Hindlimb muscle (tissue), 1 donor: Measurements from ENCODE around the gene NSMF. TPM values are rescaled to one million over a fixed set of nuclear protein-coding genes. Genes with fewer than 3 reads are reported as not detected.
"Not testable (repeated sequence)": the region's sequence is repeated elsewhere in the genome, so short reads cannot be mapped to it uniquely, and the experiment has no call there.

Source experiments
- DNase-seq: peaks from one replicate; pipeline ENCODE4 v3.0.0-alpha.2; 2013
- polyA plus RNA-seq: library from polyadenylated mRNA; unstranded; fragments of 120-200 nt; gene quantifications from one replicate; pipeline ENCODE4 v1.2.1, GENCODE V29; 2013; ENCODE audit not compliant: insufficient read length

Gene NSMF
- polyA plus RNA-seq, 1 donor = 18.1 TPM

DNA sequence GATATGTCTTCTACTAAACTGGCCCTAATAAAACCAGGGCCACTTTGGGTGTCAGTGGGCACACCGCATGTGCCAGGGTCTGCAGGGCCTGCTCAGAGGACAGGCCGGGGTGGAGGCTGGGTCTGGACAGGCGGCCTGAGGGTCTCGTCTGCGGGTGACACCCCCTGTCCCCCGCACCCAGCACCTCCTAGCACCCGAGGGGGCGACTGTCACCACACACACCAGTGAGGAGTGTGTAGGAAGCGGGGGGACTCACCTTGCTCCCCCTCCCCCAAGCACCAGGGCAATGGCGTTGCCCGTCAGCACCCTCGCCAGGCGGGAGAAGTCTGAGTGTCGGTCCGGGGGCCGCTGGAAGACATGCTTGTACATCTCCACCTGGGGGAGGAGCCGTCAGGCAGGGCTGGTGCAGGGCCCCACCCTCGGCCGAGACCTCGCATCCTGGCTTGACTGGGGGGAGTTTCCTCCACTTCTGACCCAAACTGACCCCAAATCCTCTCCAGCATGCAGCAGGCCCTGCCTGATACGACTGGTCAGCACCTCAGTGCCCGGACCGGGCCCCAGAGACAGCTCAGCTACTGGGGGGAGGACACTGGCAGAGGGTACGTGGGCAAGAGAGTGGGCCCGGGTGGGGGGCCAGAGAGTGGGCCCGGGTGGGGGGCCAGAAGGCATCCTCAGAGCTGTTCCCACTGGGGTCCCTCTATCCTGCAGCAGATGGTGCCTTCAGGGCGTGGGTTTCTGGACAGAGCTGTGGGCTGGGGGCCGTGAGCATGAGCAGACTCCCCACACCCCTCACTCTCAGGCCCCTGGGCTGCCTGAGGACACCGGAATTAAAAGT, 18.9 kb upstream of the NSMF start:
- DNase-seq = no peak

DNA sequence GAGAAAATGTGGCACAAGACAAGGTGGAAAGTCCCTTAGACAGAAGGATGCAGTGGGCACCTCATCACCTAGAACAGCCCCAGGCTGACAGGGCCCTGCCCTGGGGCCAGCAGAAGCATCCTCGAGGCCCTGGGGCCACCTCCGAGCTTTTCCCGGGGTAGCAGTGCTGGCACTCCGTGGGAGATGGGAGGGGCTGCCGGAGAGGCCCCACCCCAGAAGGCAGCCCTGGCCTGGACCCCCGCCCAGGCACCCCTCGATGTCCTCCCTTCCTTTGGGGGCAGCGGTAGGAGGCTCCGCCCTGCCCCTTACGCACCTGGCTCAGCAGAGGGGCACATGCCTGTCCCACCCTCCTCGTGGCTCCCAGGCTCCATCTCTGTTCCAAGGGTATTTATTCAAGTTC, 17.7 kb upstream of the NSMF start:
- DNase-seq = no peak

DNA sequence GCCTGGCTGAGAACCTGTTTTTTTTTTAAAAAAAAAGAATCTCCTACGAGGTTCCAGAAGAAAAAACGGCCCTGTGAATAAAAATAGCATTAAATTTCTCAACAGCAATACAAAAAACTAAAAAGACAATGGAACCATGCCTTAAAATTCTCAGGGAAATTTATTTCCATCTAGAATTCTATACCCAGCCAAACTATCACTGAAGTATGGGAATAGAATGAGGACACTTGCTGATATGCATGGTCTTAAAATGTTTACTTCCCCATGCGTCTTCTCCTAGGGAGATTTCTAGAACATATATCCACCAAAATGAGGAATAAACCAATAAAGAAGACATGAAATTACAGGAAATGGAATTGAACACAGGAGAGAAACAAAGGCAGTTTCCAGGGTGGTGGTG, 16.5 kb upstream of the NSMF start:
- DNase-seq = no peak

DNA sequence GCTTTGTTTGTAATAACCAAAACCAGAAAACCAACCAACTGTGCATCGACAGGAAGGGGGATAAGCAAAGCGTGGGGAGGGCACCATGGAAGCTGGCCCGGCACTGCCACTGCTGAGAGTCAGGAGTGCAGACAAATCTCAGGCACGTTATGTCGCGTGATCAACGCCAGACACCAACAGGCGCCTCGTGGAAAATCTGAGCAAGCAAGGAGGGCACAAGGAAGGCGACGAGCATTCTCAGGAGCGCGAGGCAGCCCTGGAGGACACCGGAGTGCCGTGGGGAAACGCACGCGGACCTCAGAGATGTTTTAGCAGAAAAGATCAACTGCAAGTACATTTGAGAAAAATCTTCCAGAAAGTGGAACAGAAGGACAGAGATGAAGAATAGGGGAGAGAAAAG, 15.1 kb upstream of the NSMF start:
- no peak for DNase-seq

DNA sequence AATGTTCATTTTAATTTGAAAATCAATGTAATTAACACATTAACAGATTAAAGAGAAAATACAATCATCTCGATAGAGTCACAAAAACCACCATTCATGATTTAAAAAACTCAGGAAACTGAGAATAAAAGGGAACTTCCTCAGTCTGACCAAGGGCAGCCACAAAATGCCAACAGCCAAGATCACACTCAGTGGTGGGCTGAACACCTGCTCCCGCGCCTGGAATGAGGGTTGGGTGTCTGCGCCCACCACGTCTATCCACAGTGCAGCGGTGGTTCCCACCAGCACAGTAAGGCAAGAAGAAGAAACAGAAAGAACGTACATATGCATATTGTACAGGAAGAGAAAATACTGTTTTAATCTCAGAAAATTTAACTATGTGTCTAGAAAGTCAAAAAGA, 11.7 kb upstream of the NSMF start:
- DNase-seq = no peak

DNA sequence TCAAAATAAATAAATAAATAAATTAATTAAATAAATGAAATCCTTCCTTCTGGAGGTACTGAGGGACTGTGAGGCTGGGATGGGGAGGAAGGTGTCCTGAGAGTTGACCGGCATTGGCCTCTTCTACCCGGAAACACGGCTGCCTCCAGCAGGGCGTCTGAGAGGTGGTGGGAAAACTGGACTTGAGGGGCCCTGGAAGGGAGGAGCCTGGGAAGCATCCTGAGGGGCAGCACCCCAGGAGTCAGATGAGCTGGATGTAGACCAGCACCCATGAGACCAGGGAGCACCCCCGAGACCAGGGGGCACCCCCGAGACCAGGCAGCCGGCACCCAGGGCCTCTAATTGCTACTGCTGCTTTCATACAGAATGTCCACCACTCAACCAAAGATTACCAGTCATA, 8.8 kb upstream of the NSMF start:
- DNase-seq = no peak

DNA sequence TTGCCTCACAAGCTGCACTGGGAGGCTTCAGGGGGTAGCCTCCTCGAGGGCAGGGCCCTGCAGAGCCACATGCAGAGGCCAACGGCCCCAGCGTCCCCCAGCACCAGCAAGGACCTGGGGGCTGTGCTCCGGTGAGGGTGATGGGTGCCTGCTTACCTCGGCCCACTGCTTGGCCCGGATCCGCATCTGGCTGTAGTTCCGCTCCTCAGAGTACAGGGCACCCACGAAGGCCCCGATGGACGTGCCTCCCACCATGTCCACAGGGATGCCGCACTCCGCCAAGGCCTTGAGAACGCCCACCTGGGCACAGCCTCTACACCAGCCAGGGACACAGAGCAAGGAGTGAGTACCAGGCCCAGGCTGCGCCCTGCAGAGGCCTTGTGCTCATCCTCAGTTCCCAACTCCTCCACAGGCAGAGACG, 8.0 kb upstream of the NSMF start:
- no peak for DNase-seq

DNA sequence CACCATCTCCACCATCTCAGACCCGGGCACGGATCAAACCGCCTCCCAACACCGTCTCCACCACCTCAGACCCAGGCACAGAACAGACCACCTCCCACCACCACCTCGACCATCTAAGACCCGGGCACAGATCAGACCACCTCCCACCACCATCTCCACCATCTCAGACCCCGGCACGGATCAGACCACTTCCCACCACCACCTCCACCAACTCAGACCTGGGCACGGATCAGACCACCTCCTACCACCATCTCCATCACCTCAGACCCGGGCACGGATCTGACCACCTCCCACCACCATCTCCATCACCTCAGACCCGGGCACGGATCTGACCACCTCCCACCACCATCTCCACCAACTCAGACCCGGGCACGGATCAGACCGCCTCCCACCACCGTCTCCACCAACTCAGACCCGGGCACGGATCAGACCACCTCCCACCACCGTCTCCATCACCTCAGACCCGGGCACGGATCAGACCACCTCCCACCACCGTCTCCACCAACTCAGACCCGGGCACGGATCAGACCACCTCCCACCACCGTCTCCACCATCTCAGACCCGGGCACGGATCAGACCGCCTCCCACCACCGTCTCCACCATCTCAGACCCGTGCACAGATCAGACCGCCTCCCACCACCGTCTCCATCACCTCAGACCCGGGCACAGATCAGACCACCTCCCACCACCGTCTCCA, 7.4 kb upstream of the NSMF start:
- DNase-seq = not testable (repeated sequence)

DNA sequence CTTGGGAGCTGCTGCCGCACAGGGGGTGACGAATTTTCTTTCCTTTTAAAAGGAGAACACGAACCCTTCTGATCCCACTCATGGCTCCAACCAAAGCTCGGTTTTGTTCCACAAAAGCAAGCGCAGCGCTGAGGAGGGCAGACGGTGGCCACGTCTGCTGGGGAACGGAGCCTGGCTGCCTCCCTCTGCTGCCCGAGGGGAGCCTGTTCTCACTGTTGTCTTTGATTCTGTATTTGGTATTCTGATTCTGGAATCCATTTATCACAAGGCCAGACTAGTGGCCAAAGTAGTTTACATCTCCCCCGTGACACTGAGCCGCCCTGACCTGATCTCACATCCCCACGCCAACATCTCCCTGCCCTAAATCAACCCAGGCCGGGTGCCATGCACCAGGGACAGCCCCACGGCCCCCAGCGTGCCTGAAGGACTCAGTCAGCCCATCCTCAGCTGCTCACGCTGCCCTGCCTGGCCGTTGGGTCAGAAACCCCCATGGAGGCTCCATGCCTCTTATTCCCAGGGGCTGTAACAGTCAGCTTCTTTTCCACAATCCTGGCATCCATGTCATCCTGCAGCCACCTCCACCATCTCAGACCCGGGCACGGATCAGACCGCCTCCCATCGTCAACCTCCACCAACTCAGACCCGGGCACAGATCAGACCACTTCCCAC, 6.7 kb upstream of the NSMF start:
- DNase-seq = no peak

DNA sequence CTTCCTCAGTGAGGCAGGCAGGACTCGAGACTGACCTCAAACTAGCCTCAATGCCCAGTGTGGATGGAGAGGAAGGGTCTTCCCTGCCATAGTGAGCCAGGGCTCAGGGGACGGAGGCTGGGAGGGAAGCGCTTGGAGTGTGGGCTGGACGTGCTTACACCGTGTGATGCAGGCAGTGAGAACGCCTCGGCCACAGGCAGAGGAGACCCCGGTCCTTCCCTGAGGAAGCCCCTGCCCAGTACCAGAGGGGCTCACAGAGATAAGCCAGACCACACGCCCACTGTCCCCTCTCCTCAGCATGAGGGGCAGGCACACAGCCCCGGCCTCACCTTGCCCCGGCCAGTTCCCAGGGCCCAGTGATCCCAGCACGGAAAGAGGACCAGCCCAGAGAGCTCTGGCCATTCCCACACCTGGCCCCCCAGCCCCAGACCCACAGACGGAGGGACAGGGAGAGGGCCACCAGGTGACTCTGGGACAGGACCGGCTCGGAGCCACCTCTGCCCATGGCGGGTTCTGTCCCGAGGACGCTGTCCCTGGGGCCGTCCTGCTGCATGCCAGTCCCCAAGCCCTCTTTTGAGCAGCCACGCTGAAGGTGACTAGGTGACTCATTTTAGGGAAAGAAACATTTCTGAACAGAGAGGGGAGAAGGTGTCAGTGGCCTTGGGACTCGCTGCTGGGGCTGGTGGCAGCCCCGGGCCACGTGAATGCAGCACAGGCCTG, 6.0 kb upstream of the NSMF start:
- DNase-seq = no peak

DNA sequence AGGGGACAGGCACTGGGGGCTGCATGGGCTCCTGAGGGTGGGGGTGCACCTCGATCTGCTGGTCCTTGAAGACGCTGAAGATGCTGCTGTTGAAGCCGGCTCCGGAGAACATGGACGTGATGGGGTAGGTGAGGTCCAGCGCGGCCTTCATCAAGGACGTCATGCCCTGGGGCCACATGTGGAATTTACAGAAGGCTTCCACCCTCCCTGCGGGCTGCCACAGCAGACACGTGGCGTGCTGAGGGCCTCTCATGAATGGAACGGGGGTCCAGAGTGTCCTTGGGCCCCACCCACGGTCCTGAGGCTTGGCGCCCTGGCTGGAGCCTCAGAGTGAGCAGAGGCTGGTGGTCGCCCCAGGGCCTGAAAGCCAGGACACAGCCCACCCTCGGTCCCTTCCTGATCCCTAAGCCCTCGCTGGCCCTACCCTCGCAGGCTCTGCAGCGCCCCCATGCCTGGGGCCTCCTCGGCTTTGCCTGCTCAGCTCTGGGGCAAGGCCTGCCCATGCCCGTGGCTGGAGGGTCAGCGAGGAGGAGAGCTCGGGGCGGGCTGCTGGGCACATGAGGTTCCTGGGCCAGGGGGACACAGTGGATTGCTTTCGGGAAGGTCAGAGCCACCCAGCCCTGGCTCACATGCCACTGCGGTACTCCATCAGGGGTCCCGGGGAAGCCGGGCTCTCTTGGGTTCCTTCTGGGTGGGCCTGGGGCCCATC, 5.3 kb upstream of the NSMF start:
- no peak for DNase-seq

DNA sequence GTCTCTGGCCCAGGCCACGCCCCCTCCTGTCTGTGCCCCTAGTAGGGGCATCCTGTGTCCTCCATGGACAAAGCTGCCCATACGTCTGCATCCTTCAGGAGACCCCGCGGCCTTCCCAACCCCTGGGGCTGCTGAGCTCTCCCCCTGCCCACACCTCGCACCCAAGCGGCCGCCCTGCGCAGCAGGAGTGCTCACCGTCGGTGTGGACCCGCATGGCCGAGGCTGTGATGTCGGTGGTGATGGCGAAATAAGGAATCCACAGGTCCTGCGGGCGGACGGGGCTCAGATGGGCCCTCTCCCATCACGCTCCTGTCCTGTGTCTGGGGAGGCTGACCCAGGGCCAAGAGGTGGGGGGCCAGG, 4.8 kb upstream of the NSMF start:
- DNase-seq = no peak

DNA sequence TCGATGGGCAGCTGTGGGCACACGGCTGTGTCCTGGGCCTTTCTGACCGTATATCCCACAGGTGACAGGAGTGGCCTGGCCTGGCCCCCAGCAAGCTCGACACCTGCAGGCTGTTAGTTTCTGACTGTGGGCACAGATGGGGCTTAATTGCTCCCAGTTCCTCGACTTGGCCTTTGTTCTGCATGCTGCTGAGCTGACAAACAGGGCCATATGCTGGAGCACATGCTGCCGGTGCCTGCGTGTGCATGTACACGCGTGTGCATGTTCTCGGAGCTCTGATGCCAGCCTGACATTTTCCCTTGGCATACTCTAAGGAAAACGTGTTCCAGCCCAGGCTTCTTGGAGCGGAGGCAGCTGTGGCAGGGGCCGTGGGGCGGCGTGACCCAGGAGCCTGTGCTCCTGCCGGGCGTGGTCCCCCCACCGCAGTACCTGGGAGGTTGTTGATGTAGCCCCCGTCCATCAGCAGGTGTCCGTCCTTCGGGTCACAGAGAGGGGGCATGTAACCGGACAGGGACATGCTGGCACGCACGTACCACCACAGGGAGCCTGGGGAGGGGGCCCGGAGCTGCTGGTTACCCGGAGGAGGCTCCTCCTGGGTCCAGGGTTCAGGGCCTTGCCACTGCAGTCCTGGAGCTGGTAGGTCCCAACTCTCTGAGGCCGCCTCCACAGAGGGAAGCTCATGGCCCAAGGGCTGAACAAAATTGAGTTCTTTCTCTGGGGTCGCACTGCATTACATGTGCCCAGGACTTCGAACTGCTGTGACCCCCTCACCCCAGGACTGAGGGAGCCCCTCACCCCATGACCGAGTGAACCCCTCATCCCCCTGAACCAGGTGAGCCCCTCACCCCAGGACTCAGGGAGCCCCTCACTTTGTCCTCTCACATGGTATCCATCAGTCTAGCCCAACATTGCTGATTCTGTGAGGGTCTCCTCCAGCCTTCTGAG, 4.1 kb upstream of the NSMF start:
- DNase-seq = no peak

DNA sequence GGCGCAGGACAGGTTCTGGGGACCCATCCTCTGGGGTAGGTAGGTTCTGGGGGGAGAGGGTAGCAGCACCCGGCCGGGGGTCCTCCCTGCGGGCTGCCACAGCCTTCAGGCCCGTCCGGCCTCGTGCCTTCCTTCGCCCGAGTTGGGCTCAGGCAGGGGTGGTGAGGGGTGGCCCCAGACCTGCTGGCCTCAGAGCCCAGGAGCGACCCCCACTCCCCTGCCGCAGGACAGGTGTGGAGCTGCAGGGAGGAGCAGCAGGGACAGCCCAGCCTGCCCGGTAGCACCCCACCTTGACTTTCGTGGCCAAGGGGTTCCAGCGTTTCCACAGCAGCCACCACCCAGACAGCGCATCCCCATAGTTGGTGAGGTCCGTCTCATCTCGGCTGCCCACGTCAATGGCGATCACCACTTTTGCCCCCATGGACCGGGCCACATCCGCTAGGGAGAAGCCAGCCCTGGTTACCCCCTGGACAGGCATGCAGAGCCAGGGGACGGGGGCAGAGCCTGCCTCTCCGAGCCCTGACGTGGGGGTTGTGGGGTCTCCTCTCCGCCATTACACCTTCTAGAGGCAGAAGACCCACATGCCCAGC, 3.4 kb upstream of the NSMF start:
- DNase-seq = no peak

DNA sequence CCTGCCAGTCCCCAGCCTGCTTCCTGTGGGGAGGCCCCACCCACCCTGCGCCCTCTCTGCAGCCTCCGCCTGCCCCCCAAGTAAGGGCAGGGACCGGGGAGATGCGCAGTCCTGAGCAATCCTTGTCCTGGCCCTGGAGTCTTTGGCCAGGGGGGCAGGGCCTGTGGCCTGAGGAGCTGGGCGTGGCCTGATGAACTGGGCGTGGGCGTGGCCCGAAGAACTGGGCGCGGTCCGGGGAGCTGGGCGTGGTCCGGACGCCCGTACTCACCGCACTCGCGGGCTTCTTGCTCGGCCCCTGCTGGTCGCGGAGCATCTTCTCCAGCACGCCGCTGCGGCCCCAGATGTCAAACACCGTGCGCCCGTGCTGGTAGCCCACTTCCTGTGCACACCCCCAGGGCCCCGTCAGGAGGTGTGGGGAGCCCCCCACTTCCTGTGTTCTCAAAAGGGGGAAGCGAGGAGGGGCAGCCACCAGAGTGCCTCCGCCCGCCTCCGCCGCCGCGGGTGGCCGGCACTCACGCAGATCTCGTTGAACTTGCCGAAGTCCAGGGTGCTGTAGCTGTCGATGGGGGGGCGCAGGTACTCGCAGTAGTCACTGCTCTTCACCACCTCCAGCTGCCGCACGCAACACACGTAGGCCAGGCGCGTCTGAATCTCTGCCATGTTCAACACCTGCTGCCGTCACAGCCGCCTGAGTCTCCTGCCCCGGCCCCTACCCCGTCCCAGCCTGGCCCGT, 2.7 kb upstream of the NSMF start:
- DNase-seq = no peak

DNA sequence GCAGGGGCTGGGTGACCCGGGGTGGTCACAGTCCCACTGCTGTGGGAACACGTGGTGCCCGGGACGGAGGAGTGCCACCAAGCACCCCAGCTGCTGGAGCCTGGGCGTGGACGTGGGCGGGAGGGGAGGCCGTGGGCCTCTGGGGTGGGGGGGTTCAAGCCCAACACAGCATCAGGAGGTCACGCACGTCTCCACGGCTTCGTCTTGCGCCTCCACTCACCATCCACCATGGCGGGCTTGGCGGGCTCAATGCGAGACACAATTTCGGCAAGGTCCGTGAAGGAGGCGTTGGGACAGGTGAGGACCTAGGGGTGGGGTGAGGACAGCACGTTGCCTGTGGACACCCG, 2.2 kb upstream of the NSMF start:
- DNase-seq = no peak

DNA sequence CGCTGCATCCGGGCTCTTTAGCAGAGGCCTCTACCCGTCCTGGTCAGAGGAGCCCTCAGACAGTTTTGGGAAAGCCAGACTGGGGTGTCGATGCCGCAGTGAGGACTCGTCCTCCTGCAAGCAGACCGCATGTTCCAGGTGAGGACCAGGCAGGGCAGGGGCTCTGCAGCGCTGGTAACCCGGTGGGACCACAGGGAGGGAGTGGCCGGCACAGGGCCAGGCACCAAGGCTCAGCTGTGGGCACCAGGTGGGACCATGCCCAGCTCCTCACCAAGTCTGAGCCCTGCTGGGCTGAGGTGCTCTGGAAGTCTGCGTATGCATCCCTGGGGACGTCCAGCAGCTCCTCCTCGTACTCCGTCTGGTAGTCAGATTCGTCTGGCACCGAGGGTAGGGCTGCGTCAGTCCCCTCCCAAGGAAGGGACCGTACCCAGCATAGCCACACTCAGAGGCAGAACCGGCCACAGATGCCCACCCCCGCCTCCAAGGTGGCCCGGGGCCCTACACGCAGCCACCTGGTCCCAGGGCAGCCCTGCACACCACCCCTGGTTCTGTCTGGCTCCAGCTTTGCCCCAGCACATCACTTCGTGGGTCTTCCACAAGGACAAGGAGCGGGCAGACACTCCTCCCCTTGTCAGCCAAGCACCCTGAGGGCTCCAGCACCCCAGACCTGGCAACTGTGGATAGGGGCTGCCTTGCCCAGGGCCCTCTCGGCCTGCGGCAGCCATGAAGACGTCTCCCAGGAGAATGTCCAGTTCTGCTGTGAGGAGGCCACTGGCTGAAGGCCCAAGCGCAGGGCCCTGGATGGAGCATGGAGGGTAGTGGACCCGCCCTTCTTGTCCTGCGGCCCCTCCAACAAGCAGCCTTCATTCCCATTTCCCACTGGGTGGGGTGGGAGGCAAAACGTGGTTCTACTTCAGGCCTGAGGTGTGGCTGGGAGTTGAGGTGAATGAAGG, 1.5 kb upstream of the NSMF start:
- no peak for DNase-seq

DNA sequence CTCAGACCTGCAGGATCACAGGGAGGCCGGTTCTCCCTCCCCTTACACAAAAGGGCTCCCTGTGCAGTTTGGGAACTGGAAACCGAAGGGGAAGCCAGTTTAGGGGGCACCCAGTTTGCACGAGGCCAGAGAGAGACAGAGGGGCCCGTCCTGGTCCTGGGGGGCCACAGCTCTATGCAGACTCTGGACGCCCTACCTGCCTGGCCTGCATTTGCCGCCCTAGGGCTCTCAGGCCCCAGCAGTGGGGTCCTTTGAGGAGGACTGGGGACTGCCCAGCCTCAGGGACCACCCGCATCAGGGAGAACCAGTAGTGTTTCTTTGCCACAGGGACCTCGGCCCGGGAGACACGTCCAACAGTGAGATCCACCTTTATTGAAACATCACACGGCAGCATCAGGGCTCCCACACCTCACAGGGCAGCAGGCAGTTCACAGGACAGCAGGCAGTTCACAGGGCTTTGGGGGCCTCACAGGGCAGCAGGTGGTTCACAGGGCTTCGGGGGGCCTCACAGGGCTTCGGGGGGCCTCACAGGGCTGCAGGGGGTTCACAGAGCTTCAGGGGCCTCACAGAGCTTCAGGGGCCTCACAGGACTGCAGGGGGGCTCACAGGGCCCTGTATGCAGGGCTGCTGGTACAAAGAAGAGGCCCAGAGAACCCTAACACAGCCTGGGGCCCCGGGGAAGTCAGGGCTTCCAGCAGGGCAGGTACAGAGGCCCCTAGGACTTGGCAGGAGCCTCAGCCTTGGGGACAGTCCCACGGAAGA, 648 bp upstream of the NSMF start:
- DNase-seq = no peak
